GM18873 (cell line): ENCODE data around the gene TBC1D30.
"Not testable (repeated sequence)": the region's sequence is repeated elsewhere in the genome, so short reads cannot be mapped to it uniquely, and the experiment has no call there.

Source experiments
- ATAC-seq: cut with Tn5 transposase; IDR thresholded peaks from one replicate; pipeline ENCODE4 v1.9.1; 2021; ENCODE audit warnings: mild to moderate bottlenecking, moderate library complexity, moderate number of reproducible peaks; ENCODE audit not compliant: unreplicated experiment, low FRiP score

TBC1D30 gene

GRCh38 chr12:64848409-64848808 is 24.0 kb downstream of the TBC1D30 start:
- ATAC-seq, result not testable (repeated sequence)

- ATAC-seq, result no peak
Observed at GRCh38 chr12:64858882-64859605, 34.6 kb downstream of the TBC1D30 start.

- no peak for ATAC-seq
Observed at GRCh38 chr12:64860446-64860998, 36.1 kb downstream of the TBC1D30 start.

GRCh38 chr12:64864319-64864718 is 39.9 kb downstream of the TBC1D30 start:
- ATAC-seq, result no peak

- no peak for ATAC-seq
Observed at GRCh38 chr12:64875186-64875585, 50.7 kb downstream of the TBC1D30 start.

GRCh38 chr12:64876388-64877071 is 52.1 kb downstream of the TBC1D30 start:
- ATAC-seq, result no peak

GRCh38 chr12:64877363-64878004 is 53.0 kb downstream of the TBC1D30 start:
- no peak for ATAC-seq

GRCh38 chr12:64882687-64883086 is 58.2 kb downstream of the TBC1D30 start:
- ATAC-seq, result no peak

- no peak for ATAC-seq
Observed at GRCh38 chr12:64883264-64884163, 59.1 kb downstream of the TBC1D30 start.

GRCh38 chr12:64884164-64884542 is 59.7 kb downstream of the TBC1D30 start:
- ATAC-seq, result no peak

- no peak for ATAC-seq
Observed at GRCh38 chr12:64884728-64885127, 60.3 kb downstream of the TBC1D30 start.

- ATAC-seq, result no peak
Observed at GRCh38 chr12:64889434-64890216, 65.2 kb downstream of the TBC1D30 start.

GRCh38 chr12:64890873-64891468 is 66.5 kb downstream of the TBC1D30 start:
- ATAC-seq, result peak; percentile 51

GRCh38 chr12:64891629-64892028 is 67.2 kb downstream of the TBC1D30 start:
- no peak for ATAC-seq

GRCh38 chr12:64892561-64892960 is 68.1 kb downstream of the TBC1D30 start:
- ATAC-seq, result no peak

- ATAC-seq, result no peak
Observed at GRCh38 chr12:64893961-64894360, 69.5 kb downstream of the TBC1D30 start.

GRCh38 chr12:64894827-64895475 is 70.5 kb downstream of the TBC1D30 start:
- ATAC-seq, result no peak

GRCh38 chr12:64895526-64895925 is 71.1 kb downstream of the TBC1D30 start:
- no peak for ATAC-seq

- ATAC-seq, result no peak
Observed at GRCh38 chr12:64900540-64900939, 76.1 kb downstream of the TBC1D30 start.
